NCI-H524 (cell line): Measurements from ENCODE around the gene CACNB3.
"Not testable (repeated sequence)": the region's sequence is repeated elsewhere in the genome, so short reads cannot be mapped to it uniquely, and the experiment has no call there.

Source experiments
- DNase-seq, 2 experiments: peaks; one replicate each; lab custom pipeline; 2025; lab: John Stamatoyannopoulos, UW

CACNB3 gene

DNA sequence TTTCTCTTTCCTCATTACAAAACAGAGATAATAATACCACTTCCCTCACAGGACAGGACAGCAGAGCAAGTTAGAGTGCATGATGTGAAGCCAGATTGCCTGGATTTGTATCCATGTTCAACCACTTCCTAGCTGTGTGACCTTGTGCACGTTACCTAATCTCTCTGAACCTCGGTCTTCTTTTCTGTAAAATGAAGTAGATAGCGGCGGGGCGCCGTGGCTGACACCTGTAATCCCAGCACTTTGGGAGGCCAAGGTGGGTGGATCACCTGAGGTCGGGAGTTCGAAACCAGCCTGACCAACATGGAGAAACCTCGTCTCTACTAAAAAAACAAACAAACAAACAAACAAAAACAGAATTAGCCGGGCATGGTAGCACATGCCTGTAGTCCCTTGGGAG is 36.6 kb downstream of the CACNB3 start:
- not testable (repeated sequence) for DNase-seq

DNA sequence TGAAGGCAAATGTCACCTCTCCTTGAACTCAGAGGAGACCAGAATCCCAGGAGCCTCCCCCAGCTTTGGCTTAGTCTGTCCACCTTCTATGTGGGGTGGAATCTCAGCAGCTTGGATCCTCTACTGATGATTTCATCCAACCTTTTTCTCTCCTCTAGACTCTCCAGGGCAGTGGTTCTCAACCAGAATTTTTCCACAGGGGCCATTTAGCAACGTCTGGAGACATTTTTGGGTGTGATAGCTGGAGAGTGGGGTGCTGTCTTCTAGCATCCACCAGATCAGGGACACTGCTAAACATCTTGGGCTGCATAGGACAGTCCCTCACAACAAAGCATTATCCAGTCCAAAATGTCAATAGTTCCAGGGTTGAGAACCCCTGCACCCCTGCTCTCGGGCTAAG is 38.1 kb downstream of the CACNB3 start:
- DNase-seq: no peak

- no peak for DNase-seq
Observed at GRCh38 chr12:48857278-48857994, 39.1 kb downstream of the CACNB3 start.

GRCh38 chr12:48858043-48858442 is 39.7 kb downstream of the CACNB3 start:
- DNase-seq: no peak

GRCh38 chr12:48859607-48860006 is 41.3 kb downstream of the CACNB3 start:
- DNase-seq: no peak

- DNase-seq: not testable (repeated sequence)
Observed at GRCh38 chr12:48860236-48860635, 41.9 kb downstream of the CACNB3 start.

DNA sequence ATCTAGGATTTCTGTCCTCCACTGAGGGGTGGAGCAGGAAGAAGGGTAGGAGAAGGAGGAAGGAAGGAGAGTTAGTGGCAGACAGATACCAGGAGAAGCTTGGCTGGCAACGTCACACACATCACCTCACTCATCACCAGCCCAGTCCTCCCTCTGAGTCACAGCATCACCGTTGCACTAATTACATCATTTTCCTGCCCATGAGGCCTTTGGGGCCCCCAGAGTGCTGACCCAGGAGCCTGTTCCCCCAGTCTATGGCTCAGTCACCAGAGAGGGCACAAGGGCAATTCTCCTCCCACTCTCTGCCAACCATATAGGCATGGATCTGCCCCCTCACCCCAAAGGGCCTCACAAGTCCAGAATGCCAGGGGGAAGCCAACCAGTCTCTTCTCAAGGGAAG is 42.8 kb downstream of the CACNB3 start:
- no peak for DNase-seq

- DNase-seq: no peak
Observed at GRCh38 chr12:48862760-48863159, 44.5 kb downstream of the CACNB3 start.

- no peak for DNase-seq
Observed at GRCh38 chr12:48863291-48863690, 45.0 kb downstream of the CACNB3 start.

DNA sequence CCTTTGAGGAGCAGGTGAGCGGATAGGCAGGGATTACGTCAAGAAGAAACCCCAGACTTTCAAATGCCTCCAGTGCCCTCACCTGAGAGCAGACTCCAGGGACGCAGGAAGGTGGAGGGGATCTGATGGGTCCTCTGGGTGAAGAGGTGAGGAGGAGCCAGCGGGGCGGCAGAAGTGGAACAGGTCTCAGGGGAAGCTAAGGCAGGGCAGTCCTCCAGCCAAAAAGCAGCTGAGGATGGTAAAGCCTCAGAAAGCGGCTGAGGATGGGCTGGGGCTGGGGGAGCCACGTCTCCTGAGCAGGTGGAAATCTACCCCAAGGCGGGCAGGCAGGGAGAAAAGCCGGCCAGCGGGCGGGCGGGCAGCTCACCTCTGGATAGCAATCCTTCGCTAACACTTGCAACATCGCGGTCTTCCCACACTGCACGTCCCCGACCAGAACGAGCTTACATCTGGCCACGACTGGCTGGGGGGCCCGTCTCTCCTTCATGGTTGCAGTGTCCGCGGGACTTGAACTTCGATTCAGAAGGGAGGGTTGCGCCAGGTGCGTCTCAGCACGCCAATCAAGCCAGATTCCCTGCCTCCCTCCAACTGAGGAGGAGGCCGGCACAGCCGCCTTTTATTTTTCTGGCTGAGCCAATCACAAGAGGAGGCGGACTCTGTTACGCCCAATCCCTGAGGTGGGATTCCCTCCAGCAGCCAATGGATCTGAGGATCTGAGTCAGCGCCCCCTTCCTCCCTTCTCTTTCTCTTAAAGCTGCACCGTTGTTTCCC is 47.2 kb downstream of the CACNB3 start, which contains the start of gene RND1:
Gene RND1 (minus strand): TSS at position 590 of the 771 bp plus-strand sequence. CDS start 103 bp downstream, at position 487.
- DNase-seq: peak; percentile 82 to 94

DNA sequence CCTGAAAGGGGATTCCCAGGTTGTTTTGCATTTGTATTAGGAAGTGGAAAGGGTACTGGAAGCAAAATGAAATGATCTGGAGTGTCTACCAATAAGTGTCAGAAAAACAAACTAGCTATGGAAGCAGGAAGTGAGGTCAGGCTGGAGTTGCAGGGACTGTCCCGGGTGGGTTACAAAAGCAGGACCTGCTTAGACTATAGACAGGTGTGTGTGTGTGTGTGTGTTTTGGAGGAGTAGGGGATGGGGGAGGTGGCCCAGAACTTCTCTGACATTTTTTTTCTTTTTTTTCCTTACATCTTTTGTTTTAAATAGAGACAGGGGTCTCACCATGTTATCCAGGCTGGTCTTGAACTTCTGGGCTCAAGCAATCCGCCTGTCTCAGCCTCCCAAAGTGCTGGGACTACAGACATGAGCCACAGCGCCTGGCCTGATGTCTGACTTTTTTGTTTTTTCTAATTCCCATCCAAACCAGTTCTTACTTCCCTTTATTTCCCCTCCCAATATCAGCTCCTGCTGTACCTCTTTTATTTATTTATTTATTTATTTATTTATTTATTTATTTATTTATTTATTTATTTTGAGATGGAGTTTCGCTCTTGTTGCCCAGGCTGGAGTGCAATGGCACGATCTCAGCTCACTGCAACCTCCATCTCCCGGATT is 47.9 kb downstream of the CACNB3 start:
- DNase-seq: no peak

- no peak for DNase-seq
Observed at GRCh38 chr12:48868451-48868850, 50.2 kb downstream of the CACNB3 start.

GRCh38 chr12:48869191-48869590 is 50.9 kb downstream of the CACNB3 start:
- DNase-seq: no peak

DNA sequence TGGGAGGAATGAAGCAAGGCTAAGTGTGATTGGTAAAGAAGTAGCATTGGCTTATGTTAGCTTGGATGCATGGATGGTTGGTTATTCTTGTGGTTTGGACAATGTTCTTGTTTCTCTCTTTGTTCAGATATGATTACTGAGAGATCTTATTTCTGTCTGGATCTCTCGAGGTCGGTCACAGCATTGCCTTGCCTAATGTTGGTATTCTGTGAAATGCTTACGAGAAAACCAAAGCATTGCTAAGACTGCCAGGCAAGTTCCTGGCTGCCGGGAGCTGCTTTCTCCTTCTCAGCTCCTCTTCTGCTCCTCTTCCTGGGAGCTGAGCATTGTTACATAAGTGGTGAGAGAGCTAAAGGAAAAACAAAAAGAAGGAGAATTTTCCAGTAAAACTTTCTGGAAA is 54.8 kb downstream of the CACNB3 start:
- DNase-seq: no peak

DNA sequence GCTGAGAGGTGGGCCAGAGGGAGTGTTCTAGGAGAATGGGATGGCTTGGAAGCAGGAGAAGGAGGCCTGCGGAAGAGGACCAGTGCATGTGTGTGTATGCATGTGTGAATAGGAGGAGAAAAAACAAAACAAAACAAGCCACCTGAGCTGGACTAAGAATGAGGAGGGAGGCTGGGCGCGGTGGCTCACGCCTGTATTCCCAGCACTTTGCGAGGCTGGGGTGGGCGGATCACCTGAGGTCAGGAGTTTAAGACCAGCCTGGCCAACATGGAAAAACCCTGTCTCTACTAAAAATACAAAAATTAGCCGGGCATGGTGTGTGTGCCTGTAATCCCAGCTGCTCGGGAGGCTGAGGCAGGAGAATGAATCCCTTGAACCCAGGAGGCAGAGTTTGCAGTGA is 55.2 kb downstream of the CACNB3 start:
- not testable (repeated sequence) for DNase-seq

DNA sequence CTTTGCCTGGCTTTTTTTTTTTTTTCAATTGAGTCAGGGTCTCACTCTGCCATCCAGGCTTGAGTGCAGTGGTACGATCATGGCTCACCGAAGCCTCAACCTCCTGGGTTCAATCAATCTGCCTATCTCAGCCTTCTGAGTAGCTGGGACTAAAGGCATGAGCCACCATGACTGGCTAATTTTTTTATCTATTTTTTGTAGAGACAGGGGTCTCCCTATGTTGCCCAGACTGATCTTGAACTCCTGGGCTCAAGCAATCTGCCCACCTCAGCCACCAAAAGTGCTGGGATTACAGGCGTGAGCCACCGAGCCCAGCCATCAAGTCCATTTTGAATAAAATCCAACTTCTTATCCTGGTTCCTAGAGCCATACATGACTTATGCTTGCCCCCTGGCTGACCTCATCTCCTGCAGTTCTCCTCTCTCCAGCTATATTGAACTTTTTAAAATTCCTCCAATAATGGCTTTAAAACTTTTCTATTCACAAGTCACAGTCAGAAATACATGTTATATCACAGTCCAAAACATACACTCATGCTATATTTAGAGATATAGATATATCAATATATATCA is 57.7 kb downstream of the CACNB3 start:
- no peak for DNase-seq
